OCI-LY7 (cell line): Measurements from ENCODE around the gene CPOX.
"Not testable (repeated sequence)": the region's sequence is repeated elsewhere in the genome, so short reads cannot be mapped to it uniquely, and the experiment has no call there.

ENCODE experiments used
- CTCF ChIP-seq: fragments of 200-600 bp; sonication (generic); conservative IDR thresholded peaks from 2 replicates; pipeline ENCODE4 v1.5.1; 2014; ENCODE audit warnings: mild to moderate bottlenecking, antibody characterized with exemption, low read length, moderate library complexity, mixed read lengths
- EZH2phosphoT487 ChIP-seq: fragments of 200-600 bp; sonication (generic); IDR thresholded peaks from 2 replicates; pipeline ENCODE4 v1.6.1; 2018; ENCODE audit warnings: low read depth, borderline replicate concordance, mild to moderate bottlenecking, mixed run types, antibody characterized with exemption, low read length, moderate library complexity, mixed read lengths

DNA sequence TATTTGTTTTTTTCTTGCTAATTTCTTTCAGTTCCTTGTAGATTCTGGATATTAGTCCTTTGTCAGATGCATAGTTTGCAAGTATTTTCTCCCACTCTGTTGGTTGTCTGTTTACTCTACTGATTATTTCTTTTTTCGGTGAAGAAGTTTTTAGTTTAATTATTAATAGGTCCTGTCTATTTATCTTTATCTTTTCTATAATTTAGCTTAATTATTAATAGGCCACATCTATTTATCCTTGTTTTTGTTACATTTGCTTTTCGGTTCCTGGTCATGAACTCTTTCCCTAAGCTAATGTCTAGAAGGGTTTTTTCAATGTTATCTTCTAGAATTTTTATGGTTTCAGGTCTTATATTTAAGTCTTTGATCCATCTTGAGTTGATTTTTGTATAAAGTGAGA lies 45.1 kb upstream of the CPOX start:
- not testable (repeated sequence) for TF ChIP-seq CTCF, EZH2phosphoT487
